Measurements from ENCODE around the gene HOXD13. TPM values are rescaled to one million over a fixed set of nuclear protein-coding genes. Genes with fewer than 3 reads are reported as not detected.

HOXD13 gene
- total and polyA plus RNA-seq, 7 experiments from 2014 or later = not detected

Other genes starting within 250 kb of the HOXD13 start
- 10 to 100 TPM; 19.4 to 36.8 (median 24.0) TPM for gene LNPK, start 90.5 kb upstream of the HOXD13 start, total RNA-seq
- gene LNPK, start 90.5 kb upstream of the HOXD13 start, polyA plus RNA-seq = 10 to 100 TPM; 13.7 to 14.8 TPM
- not detected for gene EVX2, start 8.8 kb upstream of the HOXD13 start, total RNA-seq
- not detected for gene EVX2, start 8.8 kb upstream of the HOXD13 start, polyA plus RNA-seq
- gene HOXD12, start 7.1 kb downstream of the HOXD13 start, total RNA-seq = not detected
- gene HOXD12, start 7.1 kb downstream of the HOXD13 start, polyA plus RNA-seq = not detected
- not detected for gene HOXD11, start 14.6 kb downstream of the HOXD13 start, total RNA-seq
- not detected for gene HOXD11, start 14.6 kb downstream of the HOXD13 start, polyA plus RNA-seq
- not detected for gene HOXD10, start 24.1 kb downstream of the HOXD13 start, total RNA-seq
- gene HOXD10, start 24.1 kb downstream of the HOXD13 start, polyA plus RNA-seq = not detected
- gene HOXD9, start 30.0 kb downstream of the HOXD13 start, total RNA-seq = not detected
- not detected for gene HOXD9, start 30.0 kb downstream of the HOXD13 start, polyA plus RNA-seq
- gene HOXD8, start 37.0 kb downstream of the HOXD13 start, total RNA-seq = not detected
- gene HOXD8, start 37.0 kb downstream of the HOXD13 start, polyA plus RNA-seq = not detected
- not detected for gene HOXD4, start 58.8 kb downstream of the HOXD13 start, total RNA-seq
- not detected for gene HOXD4, start 58.8 kb downstream of the HOXD13 start, polyA plus RNA-seq
- gene HOXD3, start 64.6 kb downstream of the HOXD13 start, total RNA-seq = not detected
- gene HOXD3, start 64.6 kb downstream of the HOXD13 start, polyA plus RNA-seq = not detected
- not detected for gene HOXD1, start 95.9 kb downstream of the HOXD13 start, total RNA-seq
- gene HOXD1, start 95.9 kb downstream of the HOXD13 start, polyA plus RNA-seq = not detected
- gene MTX2, start 176.7 kb downstream of the HOXD13 start, total RNA-seq = 10 to 100 TPM in 1 of 5 experiments, 1 to 10 TPM in 4; 6.6 to 14.3 (median 9.3) TPM
- 10 to 100 TPM; 17.8 to 19.5 TPM for gene MTX2, start 176.7 kb downstream of the HOXD13 start, polyA plus RNA-seq